Thoracic aorta (tissue), 2 donors: ENCODE measurements around the gene CELF2. TPM values are rescaled to one million over a fixed set of nuclear protein-coding genes. Genes with fewer than 3 reads are reported as not detected.

Experiments
- ATAC-seq: fragments of 150-250 bp; one replicate; pipeline ENCODE4 v1.8.0; 2017; ENCODE audit warnings: low read depth; ENCODE audit not compliant: insufficient number of reproducible peaks, low FRiP score
- DNase-seq: peaks from one replicate; pipeline ENCODE4 v3.0.0-alpha.2; 2020; ENCODE audit warnings: low spot score
- H3K27ac ChIP-seq, 2 donors: fragments of 200-600 bp; sonication (generic); 1 replicate in 1 of 2; 2 replicates in 1 of 2; pipeline ENCODE4 v1.5.1; 2016; ENCODE audit warnings: mild to moderate bottlenecking in 2 of 2, moderate library complexity in 2 of 2
- H3K27me3 ChIP-seq: fragments of 200-600 bp; sonication (generic); replicated peaks from 2 replicates; pipeline ENCODE4 v1.6.0; 2016; ENCODE audit warnings: mild to moderate bottlenecking; ENCODE audit not compliant: insufficient read depth
- H3K36me3 ChIP-seq: fragments of 200-600 bp; sonication (generic); one replicate; pipeline ENCODE4 v1.5.1; 2016
- H3K4me1 ChIP-seq, 2 donors: fragments of 200-600 bp; sonication (generic); 1 replicate in 1 of 2; 2 replicates in 1 of 2; pipeline versions ENCODE4 v1.5.1 to v1.6.0; 2016; ENCODE audit warnings: low read depth in 2 of 2, mild to moderate bottlenecking in 1 of 2; ENCODE audit not compliant: control insufficient read depth in 1 of 2
- H3K4me3 ChIP-seq: fragments of 200-600 bp; sonication (generic); 2 replicates; pipeline ENCODE4 v1.5.1; 2016; ENCODE audit warnings: mild to moderate bottlenecking
- H3K9me3 ChIP-seq: fragments of 200-600 bp; sonication (generic); 2 replicates; pipeline ENCODE4 v1.5.1; 2016
- CTCF ChIP-seq: fragments of 200-600 bp; sonication (generic); IDR thresholded peaks from one replicate; pipeline ENCODE4 v1.5.1; 2019; ENCODE audit warnings: antibody characterized with exemption
- total RNA-seq, 2 donors: library from RNA; depleted of rRNA; stranded (reverse); fragments of >200 nt; gene quantifications; one replicate each; pipeline versions ENCODE4 v1.1.0 to v1.2.3, GENCODE V29; 2016

CELF2 gene
- total RNA-seq, 2 donors from 2014 or later = 69.0 to 73.5 TPM

- DNase-seq (no peak), ATAC-seq (no peak)
- Histone ChIP-seq H3K4me3 (no peak overlapping the region), H3K27ac (no peak overlapping the region), H3K27me3 (no peaks in the 10 kb centered on the region), H3K4me1 (peaks cover 8 to 20% of the 10 kb centered on the region in 2 donors), H3K36me3 (no peaks in the 10 kb centered on the region), H3K9me3 (no peaks in the 10 kb centered on the region)
- TF ChIP-seq CTCF = no peak
Measured at GRCh38 chr10:11234857-11235531, 217.3 kb downstream of the CELF2 start.

GRCh38 chr10:11235771-11236170 is 218.1 kb downstream of the CELF2 start:
- H3K36me3 ChIP-seq = no peaks in the 10 kb centered on the region
- H3K9me3 ChIP-seq = no peaks in the 10 kb centered on the region
- H3K4me1 ChIP-seq = peaks cover 8 to 19% of the 10 kb centered on the region in 2 donors
- ATAC-seq (no peak), DNase-seq (no peak)
- no peak for TF ChIP-seq CTCF
- H3K4me3 ChIP-seq = no peak overlapping the region
- H3K27ac ChIP-seq = no peak overlapping the region
- no peaks in the 10 kb centered on the region for H3K27me3 ChIP-seq

GRCh38 chr10:11236234-11236633 is 218.6 kb downstream of the CELF2 start:
- DNase-seq (no peak), ATAC-seq (no peak)
- Histone ChIP-seq H3K27me3 (no peaks in the 10 kb centered on the region), H3K9me3 (no peaks in the 10 kb centered on the region), H3K27ac (no peak overlapping the region), H3K4me1 (peaks cover 8 to 19% of the 10 kb centered on the region in 2 donors), H3K36me3 (no peaks in the 10 kb centered on the region), H3K4me3 (no peak overlapping the region)
- TF ChIP-seq CTCF = no peak

- no peak for TF ChIP-seq CTCF
- no peak overlapping the region for H3K4me3 ChIP-seq
- no peak overlapping the region for H3K27ac ChIP-seq
- ATAC-seq (no peak), DNase-seq (no peak)
- H3K4me1 ChIP-seq = peaks cover 8 to 25% of the 10 kb centered on the region in 2 donors
- no peaks in the 10 kb centered on the region for H3K27me3 ChIP-seq
- no peaks in the 10 kb centered on the region for H3K36me3 ChIP-seq
- H3K9me3 ChIP-seq = no peaks in the 10 kb centered on the region
Measured at GRCh38 chr10:11237571-11237970, 219.9 kb downstream of the CELF2 start.

GRCh38 chr10:11238893-11239292 is 221.2 kb downstream of the CELF2 start:
- TF ChIP-seq CTCF = no peak
- H3K4me3 ChIP-seq = no peak overlapping the region
- no peaks in the 10 kb centered on the region for H3K36me3 ChIP-seq
- DNase-seq = no peak
- ATAC-seq = no peak
- H3K9me3 ChIP-seq = no peaks in the 10 kb centered on the region
- no peaks in the 10 kb centered on the region for H3K27me3 ChIP-seq
- peaks cover 8 to 29% of the 10 kb centered on the region in 2 donors for H3K4me1 ChIP-seq
- no peak overlapping the region for H3K27ac ChIP-seq
